Tibial nerve (tissue), 4 donors: ENCODE results near the gene CLEC19A. TPM values are rescaled to one million over a fixed set of nuclear protein-coding genes. Genes with fewer than 3 reads are reported as not detected.

Experiments used
- DNase-seq, 2 donors: peaks; one replicate each; pipeline ENCODE4 v3.0.0-alpha.2; 2019; ENCODE audit warnings: low spot score in 2 of 2
- H3K27ac ChIP-seq, 4 donors: fragments of 200-600 bp; sonication (generic) in 3 of 4; one replicate each; pipeline ENCODE4 v1.5.1; 2017 to 2019; ENCODE audit warnings: mild to moderate bottlenecking in 1 of 4
- H3K27me3 ChIP-seq, 2 donors: fragments of 200-600 bp; sonication (generic) in 1 of 2; one replicate each; pipeline versions ENCODE4 v1.5.1 to v1.6.0; 2017 to 2019
- H3K36me3 ChIP-seq, 3 donors: fragments of 200-600 bp; sonication (generic); one replicate each; pipeline ENCODE4 v1.5.1; 2018 to 2019
- H3K4me1 ChIP-seq, 4 donors: fragments of 200-600 bp; sonication (generic) in 3 of 4; one replicate each; pipeline ENCODE4 v1.5.1; 2017 to 2019
- H3K4me3 ChIP-seq, 4 donors: fragments of 200-600 bp; sonication (generic) in 3 of 4; one replicate each; pipeline ENCODE4 v1.5.1; 2017 to 2019; ENCODE audit warnings: mild to moderate bottlenecking in 1 of 4, moderate library complexity in 1 of 4
- H3K9me3 ChIP-seq, 4 donors: fragments of 200-600 bp; sonication (generic) in 3 of 4; one replicate each; pipeline ENCODE4 v1.5.1; 2017 to 2019
- EP300 ChIP-seq, 2 donors: sonication (generic); formaldehyde crosslinking; IDR thresholded peaks; one replicate each; pipeline ENCODE4 v1.6.1; 2017; ENCODE audit warnings: antibody characterized with exemption in 2 of 2, mild to moderate bottlenecking in 1 of 2
- POLR2A ChIP-seq, 2 donors: fragments of 450-650 bp; IDR thresholded peaks; one replicate each; pipeline ENCODE4 v1.6.1; 2017; ENCODE audit warnings: antibody characterized with exemption in 2 of 2, mild to moderate bottlenecking in 2 of 2, moderate library complexity in 2 of 2
- WGBS, 2 donors: methylation state at CpG; one replicate each; pipeline ENCODE4 v1.1.5; 2018; 5-methylcytosine and 5-hydroxymethylcytosine counted together
- total RNA-seq, 4 donors: library from RNA; depleted of rRNA; stranded (reverse); fragments of >200 nt; gene quantifications; one replicate each; pipeline ENCODE4 v1.1.0, GENCODE V29; 2016
- TF ChIP-seq, protein P1 (sequence below), 5 experiments: fragments of 200-600 bp in 3 of 5; fragments of 450-650 bp in 2 of 5; sonication (generic) in 3 of 5; IDR thresholded peaks; one replicate each; pipeline ENCODE4 v1.5.1; 2016 to 2019; ENCODE audit warnings: antibody characterized with exemption in 5 of 5, mild to moderate bottlenecking in 3 of 5, moderate library complexity in 2 of 5

The CLEC19A gene
- total RNA-seq, 4 donors from 2014 or later: not detected

DNA sequence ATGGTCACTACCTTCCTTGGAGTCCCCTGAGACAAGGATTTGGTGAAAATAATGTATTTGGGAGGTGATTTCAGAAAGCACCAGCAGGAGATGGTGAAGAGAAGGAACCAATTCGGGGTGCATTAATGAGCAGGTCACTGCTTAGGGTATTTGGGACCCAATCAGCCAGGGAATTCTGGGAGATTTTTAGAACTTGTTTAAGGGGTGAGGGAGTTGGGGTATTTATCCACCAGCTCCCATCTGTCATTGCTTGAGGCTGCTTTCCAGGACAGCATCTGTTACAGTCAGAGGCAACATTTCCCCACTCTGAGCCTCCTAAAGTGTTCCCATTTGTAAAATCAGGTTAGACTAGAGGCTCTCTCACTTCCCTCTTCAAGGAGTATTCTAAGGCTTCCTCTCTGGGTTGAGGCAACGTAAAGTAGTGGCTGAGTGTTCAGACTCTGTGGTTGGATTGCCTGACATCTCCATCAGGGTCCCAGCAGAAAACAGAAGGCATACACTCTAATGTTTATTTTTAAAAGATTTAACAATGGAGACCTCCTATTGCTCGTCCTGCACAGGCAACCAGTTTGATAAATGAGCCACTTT lies 60.9 kb downstream of the CLEC19A start:
- Histone ChIP-seq H3K27me3 (no peaks in the 10 kb centered on the region), H3K36me3 (no peaks in the 10 kb centered on the region), H3K4me3 (no peak overlapping the region), H3K9me3 (no peaks in the 10 kb centered on the region), H3K27ac (no peak overlapping the region), H3K4me1 (no peaks in the 10 kb centered on the region)
- DNase-seq: no peak
- 33 to 47% methylated on average over 3 of the region's 3 CpGs for WGBS, 2 donors
- TF ChIP-seq EP300 (IDR thresholded peaks at IDR 0.05) (no peak), POLR2A (IDR thresholded peaks at IDR 0.05) (no peak)
- TF ChIP-seq, protein P1, sequence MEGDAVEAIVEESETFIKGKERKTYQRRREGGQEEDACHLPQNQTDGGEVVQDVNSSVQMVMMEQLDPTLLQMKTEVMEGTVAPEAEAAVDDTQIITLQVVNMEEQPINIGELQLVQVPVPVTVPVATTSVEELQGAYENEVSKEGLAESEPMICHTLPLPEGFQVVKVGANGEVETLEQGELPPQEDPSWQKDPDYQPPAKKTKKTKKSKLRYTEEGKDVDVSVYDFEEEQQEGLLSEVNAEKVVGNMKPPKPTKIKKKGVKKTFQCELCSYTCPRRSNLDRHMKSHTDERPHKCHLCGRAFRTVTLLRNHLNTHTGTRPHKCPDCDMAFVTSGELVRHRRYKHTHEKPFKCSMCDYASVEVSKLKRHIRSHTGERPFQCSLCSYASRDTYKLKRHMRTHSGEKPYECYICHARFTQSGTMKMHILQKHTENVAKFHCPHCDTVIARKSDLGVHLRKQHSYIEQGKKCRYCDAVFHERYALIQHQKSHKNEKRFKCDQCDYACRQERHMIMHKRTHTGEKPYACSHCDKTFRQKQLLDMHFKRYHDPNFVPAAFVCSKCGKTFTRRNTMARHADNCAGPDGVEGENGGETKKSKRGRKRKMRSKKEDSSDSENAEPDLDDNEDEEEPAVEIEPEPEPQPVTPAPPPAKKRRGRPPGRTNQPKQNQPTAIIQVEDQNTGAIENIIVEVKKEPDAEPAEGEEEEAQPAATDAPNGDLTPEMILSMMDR (IDR thresholded peaks at IDR 0.05): no peak

DNA sequence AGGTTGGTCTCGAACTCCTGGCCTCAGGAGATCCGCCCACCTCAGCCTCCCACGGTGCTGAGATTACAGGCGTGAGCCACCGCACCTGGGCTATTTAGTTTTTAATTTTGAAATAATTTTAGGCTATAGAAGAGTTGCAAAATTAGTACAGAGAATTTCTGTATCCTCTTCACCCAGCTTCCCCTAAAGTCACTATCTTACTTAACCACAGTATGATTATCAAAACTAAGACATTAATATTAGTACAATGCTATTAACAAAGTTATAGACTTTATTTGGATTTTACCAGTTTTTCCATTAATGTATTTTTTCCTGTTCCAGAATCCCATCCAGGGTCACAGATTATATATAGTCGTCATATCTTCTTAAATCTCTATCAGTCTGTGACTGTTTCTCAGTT lies 62.6 kb downstream of the CLEC19A start:
- Histone ChIP-seq H3K27ac (no peak overlapping the region), H3K36me3 (no peaks in the 10 kb centered on the region), H3K4me1 (no peaks in the 10 kb centered on the region), H3K9me3 (no peaks in the 10 kb centered on the region), H3K4me3 (no peak overlapping the region), H3K27me3 (no peaks in the 10 kb centered on the region)
- DNase-seq: no peak
- TF ChIP-seq POLR2A (IDR thresholded peaks at IDR 0.05) (no peak), EP300 (IDR thresholded peaks at IDR 0.05) (no peak)
- TF ChIP-seq, protein P1 (IDR thresholded peaks at IDR 0.05): no peak
- 82 to 91% methylated on average over 6 of the region's 6 CpGs for WGBS, 2 donors

DNA sequence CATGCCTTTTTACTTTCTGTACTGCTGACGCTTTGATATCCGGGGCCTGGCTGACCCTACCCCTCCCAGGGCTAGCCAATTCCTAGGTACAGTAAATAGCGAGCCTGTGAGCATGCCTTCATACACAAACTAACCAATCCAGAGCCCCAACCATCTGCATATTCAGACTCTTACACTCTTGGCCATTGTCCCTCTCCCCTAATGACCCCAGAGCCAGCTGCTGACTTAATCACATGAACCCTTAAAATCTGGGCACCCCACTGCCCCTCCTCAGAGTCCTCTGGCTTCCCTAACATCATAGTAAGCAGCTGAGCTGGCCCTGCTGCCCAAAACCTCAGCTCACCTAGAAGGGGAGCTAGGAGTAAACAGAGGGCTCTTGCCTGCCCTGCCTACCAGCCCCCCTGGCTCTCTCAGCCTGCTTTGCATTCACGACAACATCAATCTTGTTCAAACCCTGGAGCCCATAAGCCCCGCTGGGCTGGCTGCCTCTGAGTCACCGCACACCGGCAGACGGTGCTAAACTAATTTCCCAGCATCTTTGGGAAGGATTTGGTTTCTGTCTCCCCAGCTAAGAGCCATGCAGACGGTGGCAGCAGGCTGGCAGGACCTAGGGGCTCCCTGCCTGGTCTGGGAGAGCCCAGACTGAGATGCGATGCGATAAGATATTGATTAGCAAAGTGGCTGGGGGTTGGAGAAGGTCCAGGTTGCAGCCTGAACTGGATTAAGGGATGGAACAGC lies 63.2 kb downstream of the CLEC19A start:
- DNase-seq: no peak
- TF ChIP-seq POLR2A (IDR thresholded peaks at IDR 0.05): no peak
- TF ChIP-seq EP300 (IDR thresholded peaks at IDR 0.05): no peak
- TF ChIP-seq, protein P1 (IDR thresholded peaks at IDR 0.05): no peak
- Histone ChIP-seq H3K27ac (no peak overlapping the region), H3K9me3 (no peaks in the 10 kb centered on the region), H3K4me3 (no peak overlapping the region), H3K4me1 (no peaks in the 10 kb centered on the region), H3K27me3 (no peaks in the 10 kb centered on the region), H3K36me3 (no peaks in the 10 kb centered on the region)
- WGBS, 2 donors: 12 to 20% methylated on average over 11 of the region's 11 CpGs

DNA sequence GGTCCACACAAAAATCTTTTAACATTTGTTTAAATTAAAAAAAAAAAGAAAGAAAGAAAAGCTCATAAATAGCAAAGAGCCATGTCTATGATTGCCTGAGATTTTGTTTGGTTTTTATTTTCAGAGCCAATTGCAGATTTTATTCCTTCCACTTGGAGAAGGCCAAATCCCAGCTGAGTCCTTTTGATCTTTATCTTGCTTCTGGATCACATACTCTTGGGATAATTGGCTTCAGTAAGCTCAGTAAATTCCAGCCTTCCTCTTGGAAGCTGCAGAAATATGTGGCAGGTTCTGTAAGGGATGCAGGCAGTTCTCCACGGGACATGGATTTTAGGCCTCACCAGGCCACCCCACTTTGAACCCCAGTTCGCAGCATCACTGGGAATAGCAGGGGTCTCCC lies 68.8 kb downstream of the CLEC19A start:
- Histone ChIP-seq H3K4me1 (no peaks in the 10 kb centered on the region), H3K4me3 (no peak overlapping the region), H3K27me3 (no peaks in the 10 kb centered on the region), H3K27ac (no peak overlapping the region), H3K36me3 (no peaks in the 10 kb centered on the region), H3K9me3 (no peaks in the 10 kb centered on the region)
- no peak for DNase-seq
- WGBS, 2 donors: 53 to 63% methylated on average over 2 of the region's 2 CpGs
- TF ChIP-seq POLR2A (IDR thresholded peaks at IDR 0.05): no peak
- TF ChIP-seq EP300 (IDR thresholded peaks at IDR 0.05): no peak
- TF ChIP-seq, protein P1 (IDR thresholded peaks at IDR 0.05): no peak
